HUES64 (cell line): Measurements from ENCODE around the gene ZDHHC20.
A peak's percentile ranks its signal among the peaks of the same experiment; 100 is the strongest.

Experiments used
- H3K27ac ChIP-seq: 2 replicates; pipeline ENCODE4 v1.7.0; 2013; ENCODE audit warnings: low read depth, low read length, inconsistent platforms
- H3K27me3 ChIP-seq: 2 replicates; pipeline ENCODE4 v1.6.1; 2013; ENCODE audit warnings: mild to moderate bottlenecking, low read length; ENCODE audit not compliant: insufficient read depth
- H3K36me3 ChIP-seq: 2 replicates; pipeline ENCODE4 v1.6.1; 2013; ENCODE audit warnings: mild to moderate bottlenecking, low read length; ENCODE audit not compliant: insufficient read depth
- H3K4me1 ChIP-seq: 2 replicates; pipeline ENCODE4 v1.6.1; 2013; ENCODE audit warnings: mild to moderate bottlenecking, low read length, moderate library complexity; ENCODE audit not compliant: insufficient read depth
- H3K4me3 ChIP-seq: 2 replicates; pipeline ENCODE4 v1.5.1; 2013; ENCODE audit warnings: mild to moderate bottlenecking, low read length, moderate library complexity
- H3K9ac ChIP-seq: 2 replicates; pipeline ENCODE4 v1.6.1; 2013; ENCODE audit warnings: mild to moderate bottlenecking, low read depth, low read length
- H3K9me3 ChIP-seq: 2 replicates; pipeline ENCODE4 v1.6.1; 2013; ENCODE audit warnings: low read depth, low read length; ENCODE audit not compliant: insufficient read depth
- WGBS: fragments of 150-250, 120-280 bp; methylation state at CpG from one replicate; pipeline ENCODE4 v1.1.7; 2013; ENCODE audit warnings: missing lambda C conversion rate; 5-methylcytosine and 5-hydroxymethylcytosine counted together

Gene ZDHHC20

GRCh38 chr13:21326155-21327031 lies 132.7 kb downstream of the ZDHHC20 start:
- peak overlapping the region; percentile 93 for H3K27ac ChIP-seq
- H3K4me3 ChIP-seq = peak overlapping the region; percentile 53
- H3K9ac ChIP-seq = peak overlapping the region; percentile 79
- H3K27me3 ChIP-seq = peaks cover 7% of the 10 kb centered on the region; the same call in 1 of the 2 replicates
- H3K36me3 ChIP-seq = no peaks in the 10 kb centered on the region
- H3K4me1 ChIP-seq = peaks cover 25% of the 10 kb centered on the region
- 2% methylated on average over 51 of the region's 52 CpGs for WGBS
- H3K9me3 ChIP-seq = no peaks in the 10 kb centered on the region

- H3K27ac ChIP-seq = no peak overlapping the region
- H3K4me3 ChIP-seq = no peak overlapping the region
- H3K27me3 ChIP-seq = peaks cover 7% of the 10 kb centered on the region; the same call in 1 of the 2 replicates
- H3K36me3 ChIP-seq = no peaks in the 10 kb centered on the region
- H3K9ac ChIP-seq = no peak overlapping the region
- no peaks in the 10 kb centered on the region for H3K9me3 ChIP-seq
- 42% methylated on average over 3 of the region's 3 CpGs for WGBS
- peaks cover 25% of the 10 kb centered on the region for H3K4me1 ChIP-seq
Observed at GRCh38 chr13:21324803-21325202, 134.3 kb downstream of the ZDHHC20 start.

- Histone ChIP-seq H3K9me3 (no peaks in the 10 kb centered on the region), H3K4me1 (peaks cover 15% of the 10 kb centered on the region), H3K36me3 (no peaks in the 10 kb centered on the region), H3K27me3 (peaks cover 7% of the 10 kb centered on the region; the same call in 1 of the 2 replicates), H3K9ac (no peak overlapping the region), H3K4me3 (no peak overlapping the region), H3K27ac (no peak overlapping the region)
- WGBS = 0% methylated on average over 3 of the region's 3 CpGs
Observed at GRCh38 chr13:21322988-21323387, 136.1 kb downstream of the ZDHHC20 start.
